H9 (cell line): ENCODE results near the gene FARP1. TPM values are rescaled to one million over a fixed set of nuclear protein-coding genes. Genes with fewer than 3 reads are reported as not detected.

ENCODE experiments used
- DNase-seq: peaks from one replicate; pipeline ENCODE4 v3.0.0-alpha.2; 2017
- H2AFZ ChIP-seq: one replicate; pipeline ENCODE4 v1.6.1; 2013; ENCODE audit warnings: mild to moderate bottlenecking, low read length, control low read depth, moderate library complexity
- H2AK5ac ChIP-seq: 2 replicates; pipeline ENCODE4 v1.6.1; 2013; ENCODE audit warnings: low read length, control low read depth, mixed read lengths; ENCODE audit not compliant: insufficient read length
- H2BK120ac ChIP-seq: one replicate; pipeline ENCODE4 v1.6.1; 2013; ENCODE audit warnings: low read depth, mild to moderate bottlenecking, low read length, control low read depth, inconsistent platforms; ENCODE audit not compliant: poor library complexity, severe bottlenecking
- H2BK12ac ChIP-seq: 2 replicates; pipeline ENCODE4 v1.6.1; 2013; ENCODE audit warnings: low read length, control low read depth, mixed read lengths, low read depth; ENCODE audit not compliant: insufficient read length
- H2BK15ac ChIP-seq: 2 replicates; pipeline ENCODE4 v1.6.1; 2013; ENCODE audit warnings: low read depth, low read length, control low read depth
- H2BK20ac ChIP-seq: one replicate; pipeline ENCODE4 v1.6.1; 2013; ENCODE audit warnings: low read depth, mild to moderate bottlenecking, low read length, control low read depth, inconsistent platforms; ENCODE audit not compliant: poor library complexity, severe bottlenecking
- H2BK5ac ChIP-seq: 2 replicates; pipeline ENCODE4 v1.6.1; 2013; ENCODE audit warnings: low read length, control low read depth, mixed read lengths; ENCODE audit not compliant: insufficient read length
- H3K14ac ChIP-seq: 2 replicates; pipeline ENCODE4 v1.6.1; 2013; ENCODE audit warnings: low read length, control low read depth; ENCODE audit not compliant: insufficient read depth
- H3K18ac ChIP-seq: 2 replicates; pipeline ENCODE4 v1.6.1; 2013; ENCODE audit warnings: low read depth, mild to moderate bottlenecking, mixed read lengths, low read length, control low read depth; ENCODE audit not compliant: insufficient read length
- H3K23ac ChIP-seq: 2 replicates; pipeline ENCODE4 v1.6.1; 2013; ENCODE audit warnings: low read length, control low read depth, mixed read lengths, low read depth; ENCODE audit not compliant: insufficient read length
- H3K23me2 ChIP-seq: 2 replicates; pipeline ENCODE4 v1.6.1; 2013; ENCODE audit warnings: low read depth, mild to moderate bottlenecking, mixed read lengths, low read length, control low read depth; ENCODE audit not compliant: insufficient read length, poor library complexity, severe bottlenecking
- H3K27ac ChIP-seq: 2 replicates; pipeline ENCODE4 v1.5.1; 2013; ENCODE audit warnings: low read length, control low read depth, mixed read lengths, low read depth; ENCODE audit not compliant: insufficient read length
- H3K27me3 ChIP-seq: 2 replicates; pipeline ENCODE4 v1.6.1; 2013; ENCODE audit warnings: low read length, control low read depth, inconsistent platforms; ENCODE audit not compliant: insufficient read depth
- H3K4ac ChIP-seq: 2 replicates; pipeline ENCODE4 v1.6.1; 2013; ENCODE audit warnings: low read depth, mild to moderate bottlenecking, control low read depth, inconsistent platforms, low read length, moderate library complexity
- H3K4me1 ChIP-seq: 2 replicates; pipeline ENCODE4 v1.6.1; 2013; ENCODE audit warnings: low read length, control low read depth, inconsistent platforms; ENCODE audit not compliant: insufficient read depth
- H3K4me2 ChIP-seq: 2 replicates; pipeline ENCODE4 v1.6.1; 2013; ENCODE audit warnings: low read length, control low read depth, mixed read lengths; ENCODE audit not compliant: insufficient read length, insufficient read depth
- H3K56ac ChIP-seq: 2 replicates; pipeline ENCODE4 v1.6.1; 2013; ENCODE audit warnings: low read depth, mild to moderate bottlenecking, mixed read lengths, low read length, control low read depth; ENCODE audit not compliant: insufficient read length
- H3K79me1 ChIP-seq: 2 replicates; pipeline ENCODE4 v1.6.1; 2013; ENCODE audit warnings: low read depth, mild to moderate bottlenecking, moderate library complexity, low read length, control low read depth, inconsistent platforms; ENCODE audit not compliant: insufficient read depth, poor library complexity, severe bottlenecking
- H3K79me2 ChIP-seq: 2 replicates; pipeline ENCODE4 v1.6.1; 2013; ENCODE audit warnings: low read length, control low read depth, inconsistent platforms; ENCODE audit not compliant: insufficient read depth
- H3K9ac ChIP-seq: 2 replicates; pipeline ENCODE4 v1.6.1; 2013; ENCODE audit warnings: low read length, control low read depth, mixed read lengths; ENCODE audit not compliant: insufficient read length; ENCODE audit errors: extremely low read depth
- H3K9me3 ChIP-seq: one replicate; pipeline ENCODE4 v1.6.1; 2013; ENCODE audit warnings: low read depth, low read length, inconsistent platforms; ENCODE audit not compliant: control insufficient read depth
- H3T11ph ChIP-seq: one replicate; pipeline ENCODE4 v1.6.1; 2013; ENCODE audit warnings: mild to moderate bottlenecking, low read length, control low read depth, inconsistent platforms
- H4K20me1 ChIP-seq: one replicate; pipeline ENCODE4 v1.6.1; 2013; ENCODE audit not compliant: control insufficient read depth, insufficient read length, insufficient read depth
- H4K5ac ChIP-seq: 2 replicates; pipeline ENCODE4 v1.6.1; 2013; ENCODE audit warnings: low read depth, mild to moderate bottlenecking, mixed read lengths, low read length, control low read depth; ENCODE audit not compliant: insufficient read length
- H4K8ac ChIP-seq: replicated peaks from 2 replicates; pipeline ENCODE4 v1.6.1; 2013; ENCODE audit warnings: low read length, control low read depth, mixed read lengths, low read depth; ENCODE audit not compliant: insufficient read length
- H4K91ac ChIP-seq: 2 replicates; pipeline ENCODE4 v1.6.1; 2013; ENCODE audit warnings: low read depth, mild to moderate bottlenecking, moderate library complexity, mixed read lengths, low read length, control low read depth; ENCODE audit not compliant: insufficient read length
- H3K27ac Mint-ChIP-seq, 3 experiments: 2 replicates in 2 of 3; 3 replicates in 1 of 3; pipeline ENCODE4 v1.8.0; 2020 to 2021; ENCODE audit warnings: mixed read lengths in 3 of 3, mild to moderate bottlenecking in 1 of 3, moderate library complexity in 1 of 3
- H3K27me3 Mint-ChIP-seq: 2 replicates; pipeline ENCODE4 v1.8.0; 2021; ENCODE audit warnings: low read depth, mild to moderate bottlenecking, moderate library complexity, mixed read lengths
- H3K36me3 Mint-ChIP-seq, 3 experiments: 2 replicates in 2 of 3; 3 replicates in 1 of 3; pipeline ENCODE4 v1.8.0; 2020 to 2021; ENCODE audit warnings: low read depth in 3 of 3, mixed read lengths in 3 of 3; ENCODE audit not compliant: insufficient read depth in 1 of 3
- H3K4me1 Mint-ChIP-seq, 2 experiments: 2 replicates each; pipeline ENCODE4 v1.8.0; 2020; ENCODE audit warnings: mixed read lengths in 2 of 2
- H3K4me3 Mint-ChIP-seq, 2 experiments: 2 replicates in 1 of 2; 3 replicates in 1 of 2; pipeline ENCODE4 v1.8.0; 2020 to 2021; ENCODE audit warnings: mild to moderate bottlenecking in 2 of 2, mixed read lengths in 2 of 2, moderate library complexity in 1 of 2
- H3K9me3 Mint-ChIP-seq, 2 experiments: 2 replicates in 1 of 2; 3 replicates in 1 of 2; pipeline ENCODE4 v1.8.0; 2020; ENCODE audit warnings: mild to moderate bottlenecking in 2 of 2, mixed read lengths in 2 of 2, moderate library complexity in 1 of 2
- CTCF ChIP-seq: fragments of 200-600 bp; sonication (generic); conservative IDR thresholded peaks from 3 replicates; pipeline ENCODE4 v1.8.0; 2021; ENCODE audit warnings: antibody characterized with exemption, mild to moderate bottlenecking
- WGBS: extraction: QIAGEN DNeasy Blood & Tissue Kit; methylation state at CpG from one replicate; pipeline ENCODE4 v1.1.7; 2013; ENCODE audit warnings: missing lambda C conversion rate, low lambda C conversion rate, mixed read lengths; ENCODE audit not compliant: insufficient read length; ENCODE audit errors: extremely low coverage; 5-methylcytosine and 5-hydroxymethylcytosine counted together
- total RNA-seq: library from RNA; stranded (reverse); gene quantifications from 2 replicates; pipeline ENCODE4 v1.2.1, GENCODE V29; 2021

The FARP1 gene
- total RNA-seq, 1 experiment from 2014 or later: 95.9 TPM

DNA sequence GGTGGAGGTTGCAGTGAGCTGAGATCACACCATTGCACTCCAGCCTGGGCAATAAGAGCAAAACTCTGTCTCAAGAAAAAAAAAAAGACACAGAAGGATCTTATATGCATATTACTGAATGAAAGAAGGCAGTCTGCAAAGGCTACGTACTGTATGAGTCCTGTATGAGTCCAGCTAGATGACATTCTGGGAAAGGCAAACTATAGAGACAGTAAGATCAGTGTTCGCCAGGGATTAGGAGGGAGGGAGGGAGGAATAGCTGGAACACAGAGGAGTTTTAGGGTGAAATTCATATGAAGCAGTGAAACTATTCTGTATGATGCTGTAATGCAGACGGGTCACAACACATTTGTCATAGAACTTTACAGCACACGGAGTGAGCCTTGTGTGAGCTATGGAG lies 200.1 kb downstream of the FARP1 start:
- Histone ChIP-seq H3K23me2 (no peaks in the 10 kb centered on the region), H3K4me2 (no peak overlapping the region), H3K9ac (no peak overlapping the region), H3K79me2 (no peaks in the 10 kb centered on the region), H4K20me1 (no peaks in the 10 kb centered on the region), H3K27me3 (no peaks in the 10 kb centered on the region), H3K14ac (no peak overlapping the region), H2BK120ac (no peak overlapping the region), H3K79me1 (no peaks in the 10 kb centered on the region), H3K56ac (no peak overlapping the region), H3K9me3 (no peaks in the 10 kb centered on the region), H4K91ac (no peak overlapping the region), H3K23ac (no peak overlapping the region), H3T11ph (no peak overlapping the region), H2BK12ac (no peak overlapping the region), H2AFZ (no peak overlapping the region), H3K27ac (no peak overlapping the region), H3K4ac (no peak overlapping the region), H4K5ac (no peak overlapping the region), H2BK20ac (no peak overlapping the region), H3K4me1 (no peaks in the 10 kb centered on the region; the same call in 1 of the 2 replicates), H3K18ac (no peak overlapping the region), H2AK5ac (no peak overlapping the region), H2BK15ac (no peak overlapping the region), H2BK5ac (no peak overlapping the region), H4K8ac (no peak overlapping the region)
- TF ChIP-seq CTCF: no peak
- Mint-ChIP-seq H3K27me3 (no peaks in the 10 kb centered on the region), H3K4me3 (no peak overlapping the region), H3K27ac (no peak overlapping the region; a peak in 1 of 7 replicates), H3K9me3 (no peaks in the 10 kb centered on the region), H3K4me1 (peaks cover 32 to 43% of the 10 kb centered on the region in 2 experiments), H3K36me3 (no peaks in the 10 kb centered on the region; a peak in 2 of 7 replicates)
- WGBS: no CpG with 5 or more reads among the region's 4 CpGs
- DNase-seq: no peak
